Measurements from ENCODE around the gene HOXD13.

HOXD13 gene

DNA sequence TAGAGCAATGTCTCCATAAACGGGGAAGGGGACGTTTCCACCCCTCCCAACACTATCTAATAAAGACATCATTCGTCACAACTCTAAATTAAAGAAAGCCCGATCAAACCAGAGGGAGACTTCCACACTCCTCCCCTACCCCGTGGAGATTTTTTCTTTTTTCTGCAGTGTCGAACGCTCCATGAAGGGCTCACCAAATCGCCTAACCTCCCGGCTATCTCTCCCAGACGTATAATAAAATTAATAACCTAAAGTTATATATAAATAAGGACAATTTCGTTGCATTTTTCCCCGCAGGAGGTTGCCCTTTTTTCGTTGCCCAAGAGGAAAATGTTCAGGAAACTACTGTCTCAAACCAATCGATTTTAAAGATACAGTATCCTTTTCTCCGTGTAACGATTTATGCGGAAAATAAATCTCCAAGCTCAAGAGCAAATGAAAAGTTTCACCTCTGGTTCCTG lies 11.1 kb upstream of the HOXD13 start:
- no peak for DNase-seq (ENCODE audit: low read depth)

GRCh38 chr2:176081837-176082524 lies 10.5 kb upstream of the HOXD13 start:
- DNase-seq (ENCODE audit: low read depth) = no peak

- no peak for DNase-seq (ENCODE audit: low read depth)
These were observed 10.0 kb upstream of the HOXD13 start for GRCh38 chr2:176082525-176082823.

- no peak for DNase-seq (ENCODE audit: low read depth)
These were observed 9.4 kb upstream of the HOXD13 start for GRCh38 chr2:176082824-176083751.

DNA sequence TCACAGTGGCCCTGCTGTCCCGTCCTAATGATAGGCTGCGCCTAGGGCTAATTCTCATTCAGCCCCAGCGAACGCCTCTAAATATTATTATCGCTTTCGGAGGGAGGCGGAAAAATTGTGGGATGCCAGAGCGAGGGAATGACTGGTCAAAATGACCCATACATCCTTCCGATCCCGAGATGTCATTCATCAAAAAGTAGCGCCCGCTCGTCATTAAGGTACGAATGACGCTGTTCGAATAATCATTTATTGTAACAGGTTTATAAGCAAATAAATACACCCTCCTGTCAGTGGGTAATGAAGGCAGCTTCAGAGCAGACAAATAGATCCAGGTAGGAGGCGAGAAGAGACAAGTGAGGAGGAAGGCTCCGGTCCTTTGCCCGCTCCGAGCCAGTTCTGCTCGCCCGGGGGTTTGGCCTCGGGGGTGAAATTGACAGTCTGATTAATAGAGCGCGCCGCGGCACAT lies 8.7 kb upstream of the HOXD13 start, which contains the start of gene EVX2:
TSS of gene EVX2 (minus strand) at position 167 of the 466 bp plus-strand sequence. CDS start 186 bp downstream, outside the sequence.
- no peak for DNase-seq (ENCODE audit: low read depth)

DNA sequence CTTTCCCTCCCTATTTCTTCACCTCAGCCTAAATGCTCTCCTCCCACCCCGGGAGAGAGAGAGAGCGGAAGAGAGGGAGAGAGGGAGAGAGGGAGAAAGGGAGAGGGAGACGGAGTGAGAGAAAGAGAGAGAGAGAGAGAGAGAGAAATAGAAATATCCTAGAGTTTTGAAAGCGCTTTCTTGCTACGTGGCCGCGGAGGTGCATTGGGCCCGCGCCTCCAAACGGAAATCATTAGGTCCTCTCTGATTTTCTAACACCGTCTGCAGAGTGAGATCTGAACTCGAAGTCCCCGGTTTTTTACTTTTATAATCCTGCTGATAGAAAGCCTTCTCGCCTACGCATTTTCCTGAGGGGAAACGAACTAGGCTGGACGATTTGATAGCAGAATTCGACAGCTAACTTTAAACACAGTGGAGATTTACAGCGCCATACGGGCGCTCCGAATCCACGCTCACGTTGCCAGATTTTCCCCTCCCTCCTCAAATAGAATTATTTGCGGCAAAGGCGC lies 7.9 kb upstream of the HOXD13 start:
- no peak for DNase-seq (ENCODE audit: low read depth)

DNA sequence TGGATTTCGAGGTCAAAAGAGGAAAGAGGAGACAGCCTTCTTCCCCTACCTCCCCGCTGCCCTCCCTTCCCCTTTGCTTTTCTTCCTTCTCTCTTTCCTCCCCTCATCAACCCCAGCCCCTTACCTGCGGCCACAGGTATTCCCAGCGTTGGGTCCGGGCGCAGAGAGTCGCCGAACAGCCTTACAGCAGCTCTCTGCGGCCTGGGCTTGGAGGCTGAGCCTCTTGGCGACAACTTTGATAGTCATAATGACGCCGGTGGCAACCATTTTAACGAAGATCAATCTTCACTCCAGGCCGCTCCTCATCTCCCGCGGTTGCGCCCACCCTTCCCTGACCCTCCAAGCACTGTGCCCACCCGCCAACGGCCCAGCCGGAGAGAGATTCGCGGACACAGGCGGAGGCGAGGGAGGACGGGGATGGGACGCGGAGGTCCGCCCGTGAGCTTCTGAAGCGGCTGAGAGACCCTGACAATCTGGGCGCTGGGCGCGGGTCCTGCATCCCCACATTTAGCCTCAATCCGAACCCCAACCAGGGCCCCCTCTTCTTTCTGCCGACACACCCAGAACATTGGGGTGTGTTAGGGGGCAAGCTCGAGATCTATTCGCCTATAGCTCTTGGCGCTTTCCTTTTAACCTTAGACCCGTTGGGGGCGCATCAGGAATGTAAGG lies 7.3 kb upstream of the HOXD13 start:
- DNase-seq (ENCODE audit: low read depth) = no peak

GRCh38 chr2:176085861-176086771 lies 6.4 kb upstream of the HOXD13 start:
- DNase-seq (ENCODE audit: low read depth) = peak; percentile 36

DNA sequence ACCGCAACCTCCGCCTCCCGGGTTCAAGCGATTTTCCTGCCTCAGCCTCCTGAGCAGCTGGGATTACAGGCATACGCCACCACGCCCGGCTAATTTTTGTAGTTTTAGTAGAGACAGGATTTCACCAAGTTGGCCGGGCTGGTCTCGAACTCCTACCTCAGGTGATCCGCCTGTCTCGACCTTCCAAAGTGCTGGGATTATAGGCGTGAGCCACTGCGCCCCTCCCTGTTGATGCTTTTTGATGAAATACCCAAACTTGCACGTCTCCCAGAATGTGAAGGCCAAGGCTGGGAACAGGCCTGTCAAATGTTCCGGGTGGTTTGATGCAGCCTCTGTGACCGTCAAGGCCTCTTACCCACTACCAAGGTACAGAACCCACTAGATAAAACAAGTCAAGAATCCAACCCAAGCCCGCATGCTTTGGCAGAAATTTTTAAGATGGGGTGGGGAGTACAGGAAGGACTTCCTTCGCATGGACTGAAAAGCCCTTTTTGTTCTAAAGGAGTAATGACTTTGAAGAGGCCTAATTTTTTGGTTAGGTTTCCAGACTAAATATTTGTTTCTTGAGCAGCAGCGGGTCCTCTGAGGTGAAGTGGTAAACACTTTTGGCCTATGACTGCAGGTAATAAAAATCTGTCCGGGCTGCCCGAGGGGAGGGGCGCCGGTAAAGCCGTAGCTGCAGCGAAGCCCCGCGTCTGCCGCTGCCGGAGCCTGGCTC lies 5.0 kb upstream of the HOXD13 start:
- no peak for DNase-seq (ENCODE audit: low read depth)

- DNase-seq (ENCODE audit: low read depth) = peak; percentile 47
These were observed 4.2 kb upstream of the HOXD13 start for GRCh38 chr2:176088048-176088936.

DNA sequence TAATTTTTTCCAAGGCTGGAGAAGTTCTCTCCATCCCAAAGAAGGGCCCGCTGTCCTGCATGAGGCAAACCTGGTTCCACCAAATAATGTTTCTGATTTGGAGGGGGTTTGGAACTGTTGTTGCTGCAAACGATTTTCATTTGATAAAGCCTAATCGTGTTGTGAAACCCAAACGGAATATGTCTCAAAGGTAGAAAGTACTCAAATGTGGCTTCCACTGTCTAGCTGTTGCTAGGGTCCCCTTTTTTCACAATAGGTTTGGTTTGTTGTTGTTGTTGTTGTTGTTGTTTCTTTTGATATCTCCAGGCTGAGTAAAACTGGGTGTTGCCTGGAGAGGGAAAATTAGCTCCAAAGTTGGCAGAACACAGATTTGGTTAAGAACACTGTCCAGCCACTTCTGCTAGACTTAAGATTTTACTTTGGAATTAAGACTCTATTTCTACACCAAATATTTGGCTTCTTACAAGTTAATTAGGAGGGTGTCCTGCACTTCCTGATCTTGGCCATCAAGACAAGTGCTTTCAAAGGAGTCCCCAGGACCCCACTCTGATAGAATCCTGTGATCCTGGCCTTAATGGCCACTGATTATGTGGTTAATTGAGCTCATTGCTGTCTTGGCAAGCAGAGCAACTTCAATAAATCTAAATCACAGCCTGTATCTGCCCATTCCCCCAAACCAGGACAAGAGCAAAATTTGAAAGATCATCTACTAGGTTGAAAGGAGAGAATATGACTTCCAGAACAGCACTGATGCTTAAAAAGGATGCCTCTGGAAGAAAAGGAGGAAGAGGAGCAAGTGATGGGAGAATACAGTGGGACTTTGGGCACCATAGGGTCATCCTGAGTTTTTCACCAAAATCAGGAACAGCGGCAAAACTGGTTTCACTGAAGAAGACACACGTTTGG lies 3.3 kb upstream of the HOXD13 start:
- no peak for DNase-seq (ENCODE audit: low read depth)

GRCh38 chr2:176089843-176090395 lies 2.6 kb upstream of the HOXD13 start:
- no peak for DNase-seq (ENCODE audit: low read depth)

DNA sequence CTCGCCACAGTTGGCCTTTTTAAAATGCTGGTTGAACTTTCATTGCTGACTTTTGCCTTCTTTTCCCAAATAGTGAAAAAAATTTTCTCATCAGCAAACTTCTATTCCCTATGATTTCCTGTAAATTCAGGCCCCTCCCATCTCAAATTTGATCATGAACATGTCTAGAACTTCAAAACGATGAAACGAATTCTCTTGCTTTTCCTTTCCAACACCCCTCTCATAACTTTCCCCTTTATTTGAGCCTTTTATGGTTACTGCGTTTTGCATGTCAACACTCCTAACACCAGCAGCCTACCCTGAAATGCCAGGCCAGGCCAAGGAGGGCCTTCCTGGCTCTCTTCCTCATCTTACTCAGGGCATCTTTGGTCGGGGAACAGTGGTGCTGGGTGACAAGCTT lies 1.7 kb upstream of the HOXD13 start:
- DNase-seq (ENCODE audit: low read depth) = no peak

DNA sequence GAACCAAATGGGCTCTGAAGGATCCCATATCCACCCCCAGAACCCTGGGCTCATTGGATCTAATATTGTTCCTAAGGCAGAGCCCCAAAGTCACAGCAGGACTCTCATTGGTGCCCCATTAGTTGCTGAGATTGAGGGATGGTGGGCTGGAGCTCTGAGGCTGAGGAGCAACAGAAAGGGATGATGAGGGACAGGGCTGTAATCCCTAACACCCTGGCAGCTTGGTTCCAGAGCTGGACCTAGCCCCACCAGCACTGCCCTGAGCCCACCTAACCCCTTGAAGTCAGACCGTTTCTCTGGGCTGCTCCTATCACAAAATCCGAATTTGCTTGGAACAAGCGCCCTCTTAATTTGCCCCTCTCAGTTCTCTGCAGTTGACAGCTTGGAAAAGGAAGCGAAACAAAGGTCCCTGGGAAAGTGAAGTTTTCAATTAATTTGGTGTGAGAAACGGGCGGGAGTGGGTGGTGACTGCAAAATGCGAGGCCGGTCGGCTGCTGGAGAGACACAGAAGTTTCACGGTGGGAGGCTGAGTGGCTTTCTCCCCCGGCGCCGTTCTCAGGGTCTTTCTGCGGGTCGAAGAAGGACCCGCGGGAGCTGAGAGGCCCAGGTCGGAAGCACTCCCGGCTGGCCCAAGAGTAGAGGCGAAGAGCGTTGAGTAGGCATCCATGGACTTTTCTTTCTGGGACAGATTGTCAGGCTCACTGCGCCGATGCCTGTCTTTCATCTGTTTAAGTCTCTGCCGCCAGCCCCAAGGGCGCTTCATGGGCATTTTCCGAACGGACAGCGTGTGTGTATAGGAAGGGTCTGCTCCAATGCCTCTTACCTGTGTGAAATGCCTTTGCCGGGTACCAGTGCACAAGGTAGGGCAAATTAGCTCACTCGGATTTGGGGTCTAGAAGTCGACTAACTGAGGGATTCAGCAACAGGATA lies 927 bp upstream of the HOXD13 start:
- DNase-seq (ENCODE audit: low read depth) = no peak

GRCh38 chr2:176093145-176093897 lies 800 bp downstream of the HOXD13 start:
- no peak for DNase-seq (ENCODE audit: low read depth)

GRCh38 chr2:176093898-176094249 lies 1.4 kb downstream of the HOXD13 start:
- no peak for DNase-seq (ENCODE audit: low read depth)

Data from iris pigment epithelial cell (primary cell).